HG02852 (cell line): ENCODE measurements around the gene TEX29.

Experiments
- ATAC-seq: cut with Tn5 transposase; IDR thresholded peaks from one replicate; pipeline ENCODE4 v1.9.1; 2021; ENCODE audit warnings: mild to moderate bottlenecking, moderate library complexity; ENCODE audit not compliant: unreplicated experiment

Gene TEX29

GRCh38 chr13:111322001-111322915 lies 1.8 kb downstream of the TEX29 start:
- no peak for ATAC-seq

- ATAC-seq: no peak
These were observed 2.5 kb downstream of the TEX29 start for GRCh38 chr13:111322916-111323331.

- no peak for ATAC-seq
These were observed 3.1 kb downstream of the TEX29 start for GRCh38 chr13:111323549-111323948.

GRCh38 chr13:111323950-111324651 lies 3.7 kb downstream of the TEX29 start:
- ATAC-seq: no peak

GRCh38 chr13:111324736-111325135 lies 4.3 kb downstream of the TEX29 start:
- ATAC-seq: no peak

- ATAC-seq: no peak
These were observed 4.9 kb downstream of the TEX29 start for GRCh38 chr13:111325146-111325890.

- ATAC-seq: no peak
These were observed 5.6 kb downstream of the TEX29 start for GRCh38 chr13:111325941-111326620.

- ATAC-seq: no peak
These were observed 6.2 kb downstream of the TEX29 start for GRCh38 chr13:111326621-111326965.

GRCh38 chr13:111326981-111327642 lies 6.7 kb downstream of the TEX29 start:
- ATAC-seq: no peak

- ATAC-seq: no peak
These were observed 7.5 kb downstream of the TEX29 start for GRCh38 chr13:111327730-111328573.

GRCh38 chr13:111328574-111329410 lies 8.3 kb downstream of the TEX29 start:
- ATAC-seq: no peak

GRCh38 chr13:111329641-111330040 lies 9.2 kb downstream of the TEX29 start:
- ATAC-seq: no peak

GRCh38 chr13:111330066-111330610 lies 9.7 kb downstream of the TEX29 start:
- ATAC-seq: no peak

- no peak for ATAC-seq
These were observed 14.9 kb downstream of the TEX29 start for GRCh38 chr13:111335298-111335697.

- no peak for ATAC-seq
These were observed 16.2 kb downstream of the TEX29 start for GRCh38 chr13:111336666-111337065.

GRCh38 chr13:111337206-111337605 lies 16.8 kb downstream of the TEX29 start:
- ATAC-seq: no peak

- ATAC-seq: no peak
These were observed 17.3 kb downstream of the TEX29 start for GRCh38 chr13:111337741-111338140.

GRCh38 chr13:111338841-111339240 lies 18.4 kb downstream of the TEX29 start:
- ATAC-seq: no peak
